NCI-H2029 treated with DMSO at 0.1 percent for 48 hours (cell line): ENCODE data around the gene FARS2.

Source experiments
- DNase-seq: peaks from one replicate; lab custom pipeline; 2025; lab: John Stamatoyannopoulos, UW

Gene FARS2

GRCh38 chr6:5379647-5380242 lies 118.4 kb downstream of the FARS2 start:
- peak; percentile 56 for DNase-seq

GRCh38 chr6:5383856-5384255 lies 122.5 kb downstream of the FARS2 start:
- DNase-seq, result no peak

GRCh38 chr6:5384276-5384675 lies 123.0 kb downstream of the FARS2 start:
- DNase-seq, result no peak

- no peak for DNase-seq
These were observed 127.0 kb downstream of the FARS2 start for GRCh38 chr6:5388326-5388725.

- no peak for DNase-seq
These were observed 127.9 kb downstream of the FARS2 start for GRCh38 chr6:5389086-5389745.

GRCh38 chr6:5390177-5390576 lies 128.9 kb downstream of the FARS2 start:
- DNase-seq, result no peak

GRCh38 chr6:5394280-5394679 lies 133.0 kb downstream of the FARS2 start:
- no peak for DNase-seq

GRCh38 chr6:5395719-5396118 lies 134.4 kb downstream of the FARS2 start:
- no peak for DNase-seq

GRCh38 chr6:5398530-5398929 lies 137.2 kb downstream of the FARS2 start:
- DNase-seq, result peak; percentile 73

GRCh38 chr6:5399391-5399790 lies 138.1 kb downstream of the FARS2 start:
- no peak for DNase-seq

- peak; percentile 52 for DNase-seq
These were observed 140.8 kb downstream of the FARS2 start for GRCh38 chr6:5401845-5402738.

- no peak for DNase-seq
These were observed 141.8 kb downstream of the FARS2 start for GRCh38 chr6:5403076-5403475.

GRCh38 chr6:5403609-5404008 lies 142.3 kb downstream of the FARS2 start:
- no peak for DNase-seq

GRCh38 chr6:5405976-5406375 lies 144.7 kb downstream of the FARS2 start:
- DNase-seq, result no peak

GRCh38 chr6:5411414-5411813 lies 150.1 kb downstream of the FARS2 start:
- no peak for DNase-seq

GRCh38 chr6:5412017-5412416 lies 150.7 kb downstream of the FARS2 start:
- DNase-seq, result no peak

- DNase-seq, result no peak
These were observed 151.3 kb downstream of the FARS2 start for GRCh38 chr6:5412663-5413062.

GRCh38 chr6:5416250-5416649 lies 154.9 kb downstream of the FARS2 start:
- DNase-seq, result no peak

GRCh38 chr6:5422321-5422915 lies 161.1 kb downstream of the FARS2 start:
- peak; percentile 94 for DNase-seq

GRCh38 chr6:5423251-5423650 lies 161.9 kb downstream of the FARS2 start:
- no peak for DNase-seq

GRCh38 chr6:5424726-5425125 lies 163.4 kb downstream of the FARS2 start:
- no peak for DNase-seq

- DNase-seq, result no peak
These were observed 164.0 kb downstream of the FARS2 start for GRCh38 chr6:5425267-5425666.

- no peak for DNase-seq
These were observed 164.5 kb downstream of the FARS2 start for GRCh38 chr6:5425797-5426196.
